Suppressor macrophage (primary cell): ENCODE measurements around the gene SLC8A3.
A peak's percentile ranks its signal among the peaks of the same experiment; 100 is the strongest.

Source experiments
- DNase-seq, 4 experiments: peaks; one replicate each; pipeline ENCODE4 v3.0.0-alpha.2; 2020 to 2022

Gene SLC8A3

DNA sequence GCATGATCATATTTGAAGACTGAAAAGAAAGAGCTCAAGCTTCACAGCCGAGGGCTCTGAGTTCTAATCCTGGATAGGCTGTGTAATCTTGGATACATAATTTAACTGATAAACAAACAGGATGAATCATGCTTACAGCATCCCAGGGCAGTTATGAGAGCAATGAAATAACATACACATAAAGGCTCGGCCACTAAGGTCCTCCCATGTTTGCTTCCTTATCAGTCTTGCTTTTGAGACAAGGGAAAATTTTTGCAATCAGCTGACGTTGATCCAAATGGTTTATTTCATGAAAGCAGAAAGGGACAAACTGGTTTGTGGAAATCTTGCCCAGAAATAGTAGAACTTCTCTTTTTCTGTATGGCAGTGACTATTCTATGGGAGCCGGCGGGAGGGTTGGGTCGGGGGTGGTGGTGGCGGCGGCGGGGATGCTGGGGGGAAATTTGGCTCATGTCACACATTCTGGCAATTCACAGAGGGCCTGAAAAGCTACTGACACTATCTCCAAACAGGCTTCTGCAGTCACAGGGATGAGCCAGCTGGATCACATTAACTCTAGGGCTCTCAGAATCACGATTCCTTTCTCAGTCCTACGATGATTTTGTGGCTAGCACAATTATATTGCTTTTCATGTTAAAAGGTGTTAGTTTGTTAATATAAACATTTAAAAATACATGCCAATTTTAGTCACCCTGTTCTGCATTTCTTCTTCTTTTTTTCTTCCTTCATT is 124.5 kb downstream of the SLC8A3 start:
- no peak for DNase-seq

DNA sequence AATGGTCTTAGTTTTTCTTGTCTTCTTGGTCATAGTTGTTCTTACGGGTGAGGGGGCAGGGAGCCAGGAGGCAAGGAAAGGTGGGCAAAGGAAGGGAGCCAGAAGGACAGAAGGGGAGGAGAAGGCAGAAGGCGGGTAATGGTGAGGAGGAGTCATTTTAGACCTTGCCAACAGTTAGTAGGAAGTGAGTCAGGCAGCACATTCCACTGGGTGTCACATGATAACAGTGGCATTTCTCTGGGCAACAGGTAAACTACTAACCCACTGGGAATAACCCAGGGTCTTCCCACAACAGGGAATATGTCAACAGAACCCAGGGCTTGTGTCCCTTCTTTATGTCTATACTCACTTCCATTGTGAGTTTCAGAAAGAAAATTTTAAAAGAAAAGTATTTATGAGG is 127.6 kb downstream of the SLC8A3 start:
- DNase-seq, result no peak

DNA sequence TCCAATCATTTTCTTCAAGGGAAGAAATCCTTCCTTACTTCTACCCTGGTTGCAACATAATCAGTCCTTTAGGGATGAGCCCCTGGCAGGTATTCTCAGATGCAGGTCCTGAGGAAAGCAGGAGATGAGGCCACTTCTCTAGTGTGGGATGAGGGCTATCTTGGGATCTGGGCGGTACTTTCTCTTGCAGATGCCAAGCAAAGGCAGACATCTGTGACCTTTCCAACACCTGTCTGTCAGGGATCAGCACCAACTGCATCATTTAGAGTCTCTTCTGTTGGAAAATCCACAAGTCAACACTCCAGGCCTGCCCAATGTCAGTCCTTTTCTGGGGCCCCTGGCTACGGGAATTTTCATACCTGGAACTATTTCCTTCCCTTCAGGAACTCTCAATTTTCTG is 129.2 kb downstream of the SLC8A3 start:
- no peak for DNase-seq

DNA sequence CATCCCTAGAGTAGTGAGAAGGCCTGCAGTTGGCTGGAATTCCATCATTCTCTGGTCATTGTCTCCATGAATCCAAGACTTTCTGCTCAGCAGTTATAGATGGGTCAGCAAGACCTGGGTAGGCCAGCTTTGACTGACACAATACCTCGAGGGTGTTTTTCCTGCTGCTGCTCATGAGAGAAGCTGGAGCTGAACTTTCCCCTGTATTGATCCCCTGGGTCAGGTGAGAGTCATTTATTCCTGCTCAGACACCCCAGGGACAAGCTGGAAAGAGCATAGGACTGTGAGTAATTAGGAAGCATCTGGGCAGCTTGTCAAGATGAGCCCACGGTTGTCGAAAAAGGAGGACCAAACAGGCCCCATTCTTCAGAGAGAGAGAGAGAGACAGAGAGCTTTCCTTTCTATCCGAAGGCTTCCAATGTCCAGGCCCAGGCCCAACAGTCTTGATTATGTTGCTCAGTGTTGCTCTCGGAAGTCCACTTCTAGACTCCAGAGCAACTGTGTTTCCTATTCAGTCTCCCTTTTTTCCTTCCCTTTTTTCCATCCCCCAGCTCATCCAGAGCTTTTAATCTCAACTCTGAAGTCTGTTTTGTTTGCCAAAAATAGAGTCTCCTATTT is 131.1 kb downstream of the SLC8A3 start:
- DNase-seq, result no peak

DNA sequence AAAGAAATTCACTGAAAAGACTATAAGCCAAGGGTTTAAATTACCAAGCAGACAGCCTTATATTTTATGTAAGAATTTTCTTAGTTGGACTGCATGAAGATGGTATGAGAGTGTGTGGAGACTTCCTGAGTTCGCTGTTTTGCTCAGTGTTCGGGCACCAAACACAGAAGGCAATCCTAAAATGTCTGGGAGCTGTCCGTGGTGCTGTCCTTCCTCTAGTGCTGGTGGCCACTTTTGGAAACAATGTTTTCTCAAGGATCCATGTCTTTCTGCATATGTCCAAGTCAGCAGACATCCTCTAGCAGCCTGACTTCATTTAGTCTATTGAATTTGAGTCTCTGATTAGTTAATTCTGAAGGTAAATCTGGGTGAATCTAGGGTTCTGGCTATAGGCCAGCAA is 135.8 kb downstream of the SLC8A3 start:
- DNase-seq, result peak in 3 of 4 experiments; percentile 7 to 43 (median 32)

DNA sequence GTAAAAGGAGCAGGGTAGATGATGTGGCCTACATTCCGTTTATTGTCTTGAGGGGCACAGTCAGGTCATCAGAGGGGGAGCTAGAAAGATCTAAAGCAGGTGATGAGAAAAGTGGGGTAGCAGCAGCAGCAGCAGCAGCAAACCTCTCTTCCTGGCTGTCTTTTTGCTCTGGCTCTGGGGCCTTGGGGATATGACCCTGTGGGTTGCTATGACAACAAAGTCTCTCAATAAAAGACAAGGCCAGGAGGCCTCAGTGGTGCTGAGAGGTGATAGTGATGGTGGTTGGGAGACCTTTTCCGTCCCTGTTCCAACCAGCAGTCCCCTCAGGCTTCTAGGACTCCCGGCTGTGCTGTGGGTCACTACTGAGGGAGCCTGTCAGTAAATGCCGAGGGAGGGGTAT is 138.6 kb downstream of the SLC8A3 start:
- no peak for DNase-seq

DNA sequence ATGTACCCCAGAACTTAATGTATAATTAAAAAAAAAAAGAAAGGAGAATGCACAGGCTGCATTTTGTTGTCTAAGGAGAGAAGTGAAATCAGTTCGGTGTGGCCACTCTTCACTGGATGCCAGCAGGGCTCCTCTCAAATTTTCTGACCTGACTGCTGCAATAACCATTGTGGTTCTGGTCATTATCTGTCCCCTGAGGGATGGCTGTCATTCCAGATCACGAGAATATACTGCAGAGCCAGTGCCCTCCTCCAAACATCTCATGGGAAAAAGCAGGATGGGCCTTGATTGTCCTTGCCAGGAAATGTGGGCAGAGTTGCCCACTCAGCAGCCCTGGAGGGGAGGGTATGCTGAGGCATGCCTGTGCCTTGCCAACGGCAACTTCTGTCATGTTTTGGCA is 139.1 kb downstream of the SLC8A3 start:
- no peak for DNase-seq

DNA sequence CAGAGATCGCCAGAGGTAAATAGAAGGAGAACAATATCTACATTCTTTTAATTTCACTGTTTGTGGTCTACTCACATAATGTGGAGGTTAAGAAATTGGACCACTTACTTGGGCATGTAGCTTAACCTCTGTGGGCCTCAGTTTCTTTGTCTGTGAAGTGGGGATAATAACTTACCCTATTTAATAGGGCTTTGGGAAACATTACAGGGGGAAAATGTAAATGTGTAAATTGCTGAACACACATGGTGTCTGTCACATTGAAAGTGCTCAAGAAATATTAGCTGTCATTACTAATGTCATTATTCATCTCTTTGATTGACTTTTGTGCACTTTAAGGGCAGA is 140.5 kb downstream of the SLC8A3 start:
- no peak for DNase-seq

DNA sequence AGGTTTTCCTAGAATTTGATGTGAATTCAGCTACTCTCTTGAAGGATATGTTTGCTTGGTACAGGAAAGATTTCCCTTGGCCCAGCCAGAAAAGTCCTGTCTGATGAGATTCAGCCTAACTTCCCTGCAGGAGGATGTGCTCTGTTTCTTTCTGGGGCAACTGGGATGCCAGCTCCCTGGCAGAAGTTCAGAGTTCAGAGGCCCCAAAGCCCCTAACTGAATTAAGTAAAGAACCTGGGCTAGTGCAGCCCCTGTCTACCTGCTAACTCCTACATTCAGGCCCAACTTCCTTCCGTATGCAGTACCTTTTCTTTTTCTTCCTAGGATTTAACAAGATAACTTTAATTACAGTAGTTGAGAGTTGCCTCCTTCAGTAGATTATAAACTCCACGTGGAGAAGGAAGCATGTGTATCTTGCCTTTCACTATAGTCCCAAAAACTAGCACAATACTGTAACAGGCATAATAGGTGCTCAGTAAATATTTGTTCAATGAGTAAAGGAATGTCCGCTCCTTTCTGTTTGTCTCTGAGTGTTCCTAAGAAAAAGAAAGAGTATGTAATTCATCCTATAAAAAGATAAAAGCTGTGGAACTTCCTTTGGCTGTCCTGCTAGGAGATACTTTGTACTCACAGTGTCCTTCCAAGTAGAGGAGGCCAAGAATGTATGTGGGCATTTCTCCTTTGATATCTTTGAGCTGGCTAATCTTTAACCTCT is 141.0 kb downstream of the SLC8A3 start:
- DNase-seq, result no peak

DNA sequence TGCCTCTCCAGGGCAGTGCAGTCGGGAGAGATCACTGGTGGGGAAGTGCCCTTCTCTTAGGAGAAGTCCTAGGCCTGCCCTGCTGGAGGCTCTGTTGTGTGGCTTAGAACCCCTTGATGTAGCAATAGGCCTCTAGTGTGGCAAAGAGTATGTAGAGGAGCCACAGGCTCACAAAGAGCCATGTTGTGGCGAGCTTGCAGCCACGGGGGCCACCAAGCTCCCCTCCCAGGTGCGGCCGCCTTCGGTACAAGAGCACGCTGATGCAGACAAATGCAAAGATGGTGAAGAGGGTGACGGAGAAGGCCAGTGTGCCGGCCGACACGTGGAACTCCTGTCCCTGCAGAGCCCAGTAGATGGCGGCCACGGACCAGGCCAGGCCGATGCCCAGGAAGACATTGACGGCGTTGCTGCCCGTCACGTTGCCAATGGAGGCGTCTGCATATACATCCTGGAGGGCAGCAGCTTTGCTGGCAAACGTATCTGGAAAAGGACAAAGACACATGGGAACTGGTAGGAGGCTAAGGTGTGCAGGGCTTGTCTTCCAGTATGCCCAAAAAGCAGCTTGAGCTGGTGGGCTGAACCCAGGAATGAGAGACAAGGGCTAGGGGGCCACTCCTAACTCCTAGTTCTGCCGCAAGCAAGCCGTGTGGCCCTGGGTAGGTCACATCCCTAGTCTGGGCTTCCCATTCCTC is 142.8 kb downstream of the SLC8A3 start:
- DNase-seq, result peak in 3 of 4 experiments; percentile 8 to 23 (median 23)

DNA sequence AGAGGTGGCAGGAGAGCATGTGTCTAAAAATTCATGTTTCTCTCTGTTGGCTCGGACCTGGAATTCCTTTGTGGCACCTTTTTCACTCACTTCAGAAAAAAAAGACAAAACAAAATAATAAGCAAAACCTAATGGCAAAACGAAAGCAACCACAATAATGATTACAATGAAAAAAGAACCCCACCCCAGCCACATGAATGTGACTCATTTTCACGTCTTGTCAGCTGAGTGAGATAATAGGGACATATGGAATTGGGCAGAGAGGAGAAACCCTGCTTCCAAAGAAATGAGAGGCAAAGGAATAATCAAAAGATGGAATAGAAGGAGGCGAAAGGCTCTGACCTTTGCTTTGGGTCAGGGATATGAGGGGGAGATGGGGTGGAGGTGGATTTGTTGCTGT is 143.4 kb downstream of the SLC8A3 start:
- DNase-seq, result no peak

DNA sequence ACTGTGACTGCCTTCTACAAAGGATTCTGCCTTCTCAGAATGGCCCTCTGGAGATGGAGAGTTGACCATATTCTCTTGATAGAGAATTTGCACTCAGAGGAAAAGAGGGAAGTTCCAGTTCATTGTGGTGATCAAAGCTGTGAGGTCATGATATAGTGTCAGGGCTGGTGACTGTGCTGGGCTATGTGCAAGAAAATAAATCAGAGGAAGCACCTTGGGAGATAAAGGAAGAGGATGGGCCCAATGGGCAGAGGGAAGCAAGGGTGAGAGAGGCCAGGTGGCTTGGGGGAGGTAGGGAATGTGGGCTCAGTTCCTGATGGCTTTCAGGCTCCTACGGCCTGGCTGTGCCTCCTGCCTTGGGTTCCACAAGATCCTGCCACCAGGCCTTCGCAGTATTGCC is 145.8 kb downstream of the SLC8A3 start:
- peak in 3 of 4 experiments; percentile 12 to 21 (median 17) for DNase-seq

DNA sequence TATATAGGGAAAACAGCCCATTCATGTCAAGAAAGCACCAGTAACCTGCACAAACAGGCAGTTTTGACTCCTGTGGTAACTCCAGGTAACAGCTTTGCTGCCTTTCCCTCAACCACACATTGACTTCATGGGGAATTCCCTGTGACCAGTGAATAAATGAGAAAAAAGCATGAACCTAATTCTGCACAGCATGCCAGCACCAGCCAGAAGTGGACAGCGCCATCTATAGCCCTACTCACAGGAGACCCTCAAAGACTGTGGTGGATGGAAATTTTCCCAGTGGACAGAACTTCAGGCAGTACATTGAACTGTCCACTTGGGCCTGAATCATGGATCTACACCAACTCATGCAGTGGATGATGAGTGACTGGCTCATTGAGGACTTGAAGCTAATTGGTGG is 152.1 kb downstream of the SLC8A3 start:
- DNase-seq, result no peak

DNA sequence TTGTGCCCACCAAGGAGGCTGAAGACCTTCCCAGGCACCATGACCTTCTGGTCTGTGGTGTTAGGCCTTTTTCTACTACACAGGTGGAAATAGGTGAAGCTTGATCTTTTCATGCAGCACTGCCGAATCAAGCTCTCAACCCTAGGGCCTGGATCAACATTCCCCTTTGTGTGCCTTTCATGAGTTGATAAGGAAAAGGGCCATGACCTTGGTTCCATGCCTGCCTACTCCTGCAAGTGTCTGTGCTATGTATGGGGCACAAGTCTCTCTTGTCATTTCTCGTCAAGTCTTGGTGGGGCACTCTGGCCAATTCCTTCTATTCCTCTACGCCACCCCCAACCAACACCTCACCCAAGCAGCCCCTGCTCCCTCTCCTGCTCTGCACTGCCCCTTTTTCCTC is 154.5 kb downstream of the SLC8A3 start:
- no peak for DNase-seq

DNA sequence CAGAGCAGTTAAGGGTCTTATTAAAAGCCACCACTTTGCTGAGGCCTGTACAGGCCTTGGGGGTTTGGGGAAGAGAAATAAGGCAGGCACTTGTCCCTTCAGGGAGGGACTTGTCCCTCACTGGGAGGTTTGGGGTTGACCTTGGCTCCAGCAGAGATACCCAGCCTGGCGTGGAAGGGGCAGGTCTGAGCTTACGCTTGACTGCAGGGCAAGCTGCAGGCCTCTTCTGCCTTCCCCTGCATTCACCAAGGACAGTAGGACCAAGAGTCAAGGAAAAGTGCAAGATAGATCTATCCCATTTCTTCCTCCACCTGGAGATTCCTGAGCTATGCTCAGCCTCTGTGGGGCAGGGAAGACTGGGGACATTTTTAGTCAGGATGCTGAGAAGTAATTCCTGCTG is 155.2 kb downstream of the SLC8A3 start:
- DNase-seq, result no peak

DNA sequence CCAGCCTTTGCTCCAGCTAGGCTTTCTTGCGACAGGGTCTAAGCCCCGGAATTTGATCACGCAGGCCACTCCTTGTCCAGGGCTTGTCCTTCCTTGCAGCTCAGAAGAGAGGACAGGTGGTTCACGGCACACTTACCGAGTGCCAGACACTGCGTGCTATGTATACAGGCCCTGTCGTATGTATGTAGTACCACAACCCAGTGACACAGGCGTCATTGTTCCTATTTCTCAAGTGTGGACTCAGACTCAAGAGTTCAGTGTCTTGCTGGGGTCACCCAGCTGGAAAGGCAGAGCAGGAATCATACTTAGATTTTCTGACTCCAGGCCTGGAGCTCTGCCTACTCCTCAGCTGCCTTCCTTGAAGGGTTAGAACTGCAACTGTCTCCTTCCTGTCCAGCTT is 155.6 kb downstream of the SLC8A3 start:
- no peak for DNase-seq

DNA sequence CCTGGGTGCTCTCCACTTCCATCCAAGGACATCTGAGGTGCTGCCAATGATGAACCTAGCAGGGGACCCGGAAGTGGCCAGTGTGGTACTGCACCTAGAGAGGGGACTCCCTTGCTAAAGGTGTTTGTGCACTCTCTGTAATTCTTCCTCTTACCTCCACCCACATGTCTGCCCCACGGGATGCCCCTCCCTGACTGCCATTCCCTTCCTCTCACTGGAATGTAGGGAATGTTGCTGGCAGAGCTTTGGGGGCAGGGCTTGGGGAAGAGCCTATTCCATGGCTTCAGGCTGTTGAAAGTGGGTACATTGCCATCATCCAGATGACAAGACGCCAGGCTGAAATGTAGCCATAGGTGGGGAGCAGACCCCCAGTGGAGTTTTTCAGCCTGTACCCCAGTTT is 156.3 kb downstream of the SLC8A3 start:
- no peak for DNase-seq

DNA sequence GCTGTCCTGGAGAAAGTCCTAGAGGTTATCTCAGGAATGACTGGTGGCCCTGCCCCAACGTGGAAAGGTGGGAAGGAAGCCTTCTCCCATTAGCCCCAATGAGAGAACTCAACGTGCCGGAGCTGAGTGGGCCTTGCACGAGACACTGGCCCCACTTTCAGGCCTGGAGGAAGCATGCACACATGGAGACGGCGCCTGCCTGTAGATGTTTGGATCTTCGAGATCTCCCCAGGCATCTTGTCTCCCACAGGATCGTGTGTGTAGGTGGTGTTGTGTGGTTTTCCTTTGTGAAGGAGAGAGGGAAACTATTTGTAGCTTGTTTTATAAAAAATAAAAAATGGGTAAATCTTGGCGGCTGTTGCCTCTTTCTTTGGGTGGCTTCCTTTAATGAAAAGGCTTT is 156.7 kb downstream of the SLC8A3 start:
- no peak for DNase-seq

DNA sequence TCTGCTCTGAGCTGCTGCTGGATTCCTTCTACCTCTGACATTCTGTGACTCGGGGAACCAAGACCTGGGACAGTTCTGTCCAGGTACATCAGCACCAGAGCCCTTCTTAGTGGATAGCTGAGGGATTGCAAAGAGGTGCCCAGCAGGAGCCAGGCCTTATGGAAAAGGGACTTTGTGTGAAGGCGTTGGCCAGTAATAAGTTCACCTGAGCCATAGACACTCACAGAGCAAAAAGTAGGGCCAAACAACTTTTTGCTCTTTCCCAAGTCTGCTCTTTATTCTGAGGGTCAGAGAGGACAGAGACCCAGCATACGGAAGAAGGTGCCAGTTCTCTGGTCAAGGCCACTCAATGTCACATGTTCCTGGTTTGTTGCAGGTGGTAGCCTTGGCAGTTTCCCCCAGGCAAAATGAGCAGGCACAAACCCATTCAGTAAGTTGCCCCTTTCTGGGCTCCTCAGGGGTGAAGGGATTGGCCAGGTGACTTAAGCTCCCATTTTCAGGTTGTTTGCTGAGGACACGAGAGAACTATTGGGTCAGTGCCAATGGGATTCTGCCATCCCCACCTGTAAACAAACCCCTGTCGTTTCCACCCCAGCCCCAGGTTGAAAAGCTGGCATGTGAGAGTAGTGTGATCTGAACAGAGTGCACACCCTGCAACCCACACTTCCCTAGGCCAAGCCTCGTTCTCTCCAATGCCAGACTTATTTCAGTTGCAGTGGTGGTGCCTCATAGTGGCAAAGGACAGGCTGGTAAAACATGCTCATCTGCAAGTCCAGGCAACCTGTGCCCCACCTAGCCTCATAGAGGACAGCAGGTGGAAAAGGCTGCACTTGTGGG is 159.2 kb downstream of the SLC8A3 start:
- DNase-seq, result no peak

DNA sequence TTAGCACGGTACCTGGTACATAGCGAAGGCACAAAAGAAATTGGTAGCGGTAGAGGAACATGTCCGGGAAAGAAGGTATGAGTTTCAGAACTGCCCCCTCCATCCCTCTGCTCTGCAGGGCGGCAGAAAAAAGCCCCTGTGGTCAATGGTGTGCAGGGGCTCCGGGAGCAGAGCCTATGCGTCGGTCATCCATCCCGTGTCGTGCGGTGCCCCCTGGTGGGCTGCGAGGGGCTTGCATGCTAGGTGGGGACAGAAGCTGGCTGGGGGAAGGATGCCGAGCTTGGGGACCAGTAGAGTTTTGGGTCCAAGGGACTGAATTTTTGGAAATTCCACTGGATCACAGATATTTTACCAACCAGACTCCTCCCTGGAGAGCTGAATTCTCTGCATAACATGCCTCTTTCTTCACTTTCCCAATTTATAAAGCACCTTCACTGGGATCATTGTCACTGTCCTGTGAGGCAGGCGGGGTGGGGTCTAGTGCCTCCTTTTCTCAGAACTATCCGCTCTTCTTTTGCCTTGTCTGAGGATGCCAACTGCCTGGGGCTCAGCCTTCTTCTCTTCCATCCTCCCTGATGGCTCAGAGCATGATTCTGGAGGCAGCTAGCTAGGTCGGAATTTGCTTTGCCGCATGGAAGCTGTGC is 160.8 kb downstream of the SLC8A3 start:
- DNase-seq, result peak; percentile 67 to 87 (median 82)

DNA sequence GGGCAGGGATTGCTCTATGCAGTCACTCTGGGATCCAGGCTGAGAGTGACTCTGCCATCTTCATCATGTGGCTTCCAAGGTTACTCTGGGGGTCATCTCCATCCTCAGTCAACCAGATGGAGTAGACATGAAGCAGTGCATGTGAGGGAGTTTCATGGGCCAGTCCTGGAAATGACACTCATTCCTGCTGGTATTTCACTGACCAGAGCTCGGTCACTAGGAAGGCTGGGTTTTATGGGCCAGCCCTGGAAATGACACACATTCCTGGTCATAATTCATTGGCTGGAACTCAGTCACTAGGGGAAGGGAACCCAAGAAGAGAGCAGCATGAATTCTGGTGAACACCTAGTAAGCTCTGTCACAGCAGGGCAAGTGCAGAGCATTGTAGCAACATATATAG is 164.9 kb downstream of the SLC8A3 start:
- DNase-seq, result no peak
